HepG2 (cell line): Measurements from ENCODE around the gene CDK10. TPM values are rescaled to one million over a fixed set of nuclear protein-coding genes. Genes with fewer than 3 reads are reported as not detected.

ENCODE experiments used
- ARID3A ChIP-seq: IDR thresholded peaks from 2 replicates; pipeline ENCODE4 v1.6.1; 2012; ENCODE audit warnings: low read depth, low read length, improper control_type of control experiment
- ARID5B ChIP-seq: IDR thresholded peaks from 2 replicates; pipeline ENCODE4 v1.4.0; 2020; ENCODE audit warnings: mild to moderate bottlenecking, missing genetic modification reagents
- DDIT3 ChIP-seq: sonication (generic); formaldehyde crosslinking; IDR thresholded peaks from 2 replicates; pipeline ENCODE4 v1.4.0; 2020; ENCODE audit warnings: mild to moderate bottlenecking, missing genetic modification reagents
- MAFK ChIP-seq, 2 experiments: IDR thresholded peaks in 1 of 2; conservative IDR thresholded peaks in 1 of 2; 2 replicates each; pipeline ENCODE4 v1.6.1; 2011; ENCODE audit warnings: improper control_type of control experiment in 2 of 2, low read length in 2 of 2
- MLXIP ChIP-seq: sonication (generic); formaldehyde crosslinking; IDR thresholded peaks from 2 replicates; pipeline ENCODE4 v1.9.0; 2021; ENCODE audit warnings: missing genetic modification reagents, borderline replicate concordance
- MTA1 ChIP-seq: sonication (generic); formaldehyde crosslinking; IDR thresholded peaks from 2 replicates; pipeline ENCODE4 v1.4.0; 2020; ENCODE audit warnings: missing genetic modification reagents, mild to moderate bottlenecking, borderline replicate concordance
- NCOA2 ChIP-seq: sonication (generic); formaldehyde crosslinking; IDR thresholded peaks from 2 replicates; pipeline ENCODE4 v1.8.0; 2022; ENCODE audit warnings: inconsistent platforms
- RBM22 ChIP-seq: fragments of 200-400 bp; formaldehyde crosslinking; optimal IDR thresholded peaks from 2 replicates; pipeline ENCODE3; 2017; ENCODE audit warnings: mild to moderate bottlenecking, low read length, moderate library complexity
- RXRA ChIP-seq: sonication (generic); formaldehyde crosslinking; IDR thresholded peaks from 2 replicates; pipeline ENCODE4 v1.5.1; 2020; ENCODE audit warnings: missing genetic modification reagents
- SP2 ChIP-seq: sonication (generic); formaldehyde crosslinking; IDR thresholded peaks from 2 replicates; pipeline ENCODE4 v1.5.1; 2020; ENCODE audit warnings: mild to moderate bottlenecking, missing genetic modification reagents
- TIGD3 ChIP-seq: sonication (generic); formaldehyde crosslinking; IDR thresholded peaks from 2 replicates; pipeline ENCODE4 v1.5.1; 2020; ENCODE audit warnings: mild to moderate bottlenecking, missing genetic modification reagents, borderline replicate concordance
- YEATS4 ChIP-seq: sonication (generic); formaldehyde crosslinking; IDR thresholded peaks from 2 replicates; pipeline ENCODE4 v1.4.0; 2020; ENCODE audit warnings: missing genetic modification reagents, borderline replicate concordance
- ZBTB2 ChIP-seq: sonication (generic); formaldehyde crosslinking; IDR thresholded peaks from 2 replicates; pipeline ENCODE4 v1.8.0; 2022; ENCODE audit warnings: low read depth, missing genetic modification reagents
- ZIK1 ChIP-seq: sonication (generic); formaldehyde crosslinking; IDR thresholded peaks from 2 replicates; pipeline ENCODE4 v1.5.0; 2020; ENCODE audit warnings: mild to moderate bottlenecking, low read depth, missing genetic modification reagents, borderline replicate concordance
- ZNF749 ChIP-seq: sonication (generic); formaldehyde crosslinking; IDR thresholded peaks from 2 replicates; pipeline ENCODE4 v1.8.0; 2022; ENCODE audit warnings: mild to moderate bottlenecking, missing genetic modification reagents, moderate library complexity, borderline replicate concordance
- ZSCAN20 ChIP-seq: sonication (generic); formaldehyde crosslinking; IDR thresholded peaks from 2 replicates; pipeline ENCODE4 v1.4.0; 2020; ENCODE audit warnings: missing genetic modification reagents, mild to moderate bottlenecking, borderline replicate concordance
- polyA plus RNA-seq, 8 experiments: library from polyadenylated mRNA; depleted of rRNA in 3 of 8; stranded (reverse) in 7 of 8; unstranded in 1 of 8; fragments of >200 nt; fragmentation: Illumina TruSeq in 4 of 8; extraction: Trizol in 4 of 8; gene quantifications; 2 replicates each; pipeline versions ENCODE4 v1.2.1 to v1.2.3, GENCODE V29; 2011 to 2016; ENCODE audit warnings: low read depth in 4 of 8, missing spikeins in 1 of 8, mixed read lengths in 1 of 8; ENCODE audit not compliant: insufficient read depth in 1 of 8
- total RNA-seq, 5 experiments: library from RNA; depleted of rRNA; stranded (reverse); fragments of >200 nt; fragmentation: Illumina TruSeq; extraction: Trizol; gene quantifications; 2 replicates each; pipeline ENCODE4 v1.2.3, GENCODE V29; 2016; ENCODE audit warnings: low read depth in 1 of 5

The CDK10 gene
- total and polyA plus RNA-seq, 2 of the 13 experiments (the other 11 are each of a cell fraction or from before 2014, with no cell fraction given): 2.5 to 3.9 TPM

- no peak for TF ChIP-seq ZBTB2
- TF ChIP-seq NCOA2 (CRISPR knock-in tag): no peak
- TF ChIP-seq RBM22: peak; percentile 69
- no peak for TF ChIP-seq ZSCAN20 (CRISPR knock-in tag)
- TF ChIP-seq ZNF749 (CRISPR knock-in tag): no peak
- TF ChIP-seq ARID3A: no peak
- no peak for TF ChIP-seq SP2 (CRISPR knock-in tag)
- no peak for TF ChIP-seq DDIT3 (CRISPR knock-in tag)
- no peak for TF ChIP-seq TIGD3 (CRISPR knock-in tag)
- no peak for TF ChIP-seq MAFK (conservative IDR thresholded peaks at IDR 0.05 in 1 of 2, IDR thresholded peaks at IDR 0.05 in 1 of 2; ENCODE audit: low read length in 2 of 2)
- no peak; the same call in 1 of the 2 replicates for TF ChIP-seq YEATS4 (CRISPR knock-in tag)
- TF ChIP-seq ARID5B (CRISPR knock-in tag): no peak
- no peak; the same call in 1 of the 2 replicates for TF ChIP-seq ZIK1 (CRISPR knock-in tag)
- no peak; the same call in 1 of the 2 replicates for TF ChIP-seq RXRA (CRISPR knock-in tag)
- TF ChIP-seq MLXIP (CRISPR knock-in tag): no peak
- TF ChIP-seq MTA1 (CRISPR knock-in tag): peak; percentile 53; the same call in 1 of the 2 replicates
Measured at GRCh38 chr16:89695086-89695874, 8.8 kb downstream of the CDK10 start (continued).
